Skeletal muscle cell (primary cell): ENCODE data around the gene TNP1.

Experiments
- DNase-seq: peaks from one replicate; pipeline ENCODE4 v3.0.0-alpha.2; 2010; ENCODE audit warnings: low read depth
- H3K4me3 ChIP-seq: 2 replicates; pipeline ENCODE4 v1.5.1; 2011; ENCODE audit warnings: low read depth, mild to moderate bottlenecking, control low read depth, low read length, moderate library complexity

The TNP1 gene

GRCh38 chr2:216878072-216878471 is 18.2 kb upstream of the TNP1 start:
- DNase-seq = no peak
- no peak overlapping the region for H3K4me3 ChIP-seq

- no peak overlapping the region for H3K4me3 ChIP-seq
- no peak for DNase-seq
These were observed 17.2 kb upstream of the TNP1 start for GRCh38 chr2:216877085-216877484.

- no peak for DNase-seq
- H3K4me3 ChIP-seq = no peak overlapping the region
These were observed 16.0 kb upstream of the TNP1 start for GRCh38 chr2:216875862-216876261.

GRCh38 chr2:216873573-216873972 is 13.7 kb upstream of the TNP1 start:
- no peak overlapping the region for H3K4me3 ChIP-seq
- no peak for DNase-seq

DNA sequence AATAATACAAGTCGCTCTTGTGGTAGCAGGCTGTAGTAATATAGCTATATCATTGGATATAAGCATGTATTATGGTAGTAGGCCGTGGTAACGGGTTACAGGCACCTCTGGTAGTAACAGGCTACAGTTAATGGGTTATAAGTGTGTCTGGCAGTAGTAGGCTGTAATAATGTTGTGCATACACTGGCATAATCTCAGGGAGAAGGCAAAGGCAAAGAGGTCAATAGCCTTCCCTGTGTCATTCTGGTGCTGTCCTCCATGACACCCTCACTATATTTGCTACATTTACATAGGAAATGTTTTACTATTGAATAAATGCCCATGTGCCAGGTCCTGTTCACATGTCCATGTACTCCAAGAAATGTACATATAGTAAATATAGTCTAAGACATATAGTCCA is 12.8 kb upstream of the TNP1 start:
- no peak for DNase-seq

DNA sequence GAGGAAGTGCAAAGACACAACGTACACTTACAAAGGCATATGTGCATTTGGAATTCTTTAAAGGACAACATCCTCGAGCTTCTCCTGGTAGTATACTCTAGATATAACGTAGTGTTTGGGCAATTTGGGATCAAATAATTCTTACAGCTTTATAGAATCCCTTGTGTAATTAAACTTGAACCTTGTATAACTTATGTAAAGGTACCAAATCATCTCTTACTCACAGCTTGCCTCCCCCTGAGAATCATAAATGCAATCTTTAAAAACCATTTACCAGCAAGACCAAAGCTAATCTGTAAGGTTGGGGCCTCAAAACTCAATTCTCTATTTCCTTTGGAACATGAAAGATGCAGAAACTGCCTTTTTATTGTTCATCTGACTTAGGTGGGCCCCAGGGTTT is 12.2 kb upstream of the TNP1 start:
- no peak for DNase-seq
- no peak overlapping the region for H3K4me3 ChIP-seq

More for the DNA sequence above, 12.8 kb upstream of the TNP1 start:
- no peak overlapping the region for H3K4me3 ChIP-seq

- DNase-seq = no peak
- H3K4me3 ChIP-seq = no peak overlapping the region
These were observed 11.6 kb upstream of the TNP1 start for GRCh38 chr2:216871333-216871934.

GRCh38 chr2:216870508-216871332 is 10.9 kb upstream of the TNP1 start:
- no peak for DNase-seq
- H3K4me3 ChIP-seq = no peak overlapping the region

DNA sequence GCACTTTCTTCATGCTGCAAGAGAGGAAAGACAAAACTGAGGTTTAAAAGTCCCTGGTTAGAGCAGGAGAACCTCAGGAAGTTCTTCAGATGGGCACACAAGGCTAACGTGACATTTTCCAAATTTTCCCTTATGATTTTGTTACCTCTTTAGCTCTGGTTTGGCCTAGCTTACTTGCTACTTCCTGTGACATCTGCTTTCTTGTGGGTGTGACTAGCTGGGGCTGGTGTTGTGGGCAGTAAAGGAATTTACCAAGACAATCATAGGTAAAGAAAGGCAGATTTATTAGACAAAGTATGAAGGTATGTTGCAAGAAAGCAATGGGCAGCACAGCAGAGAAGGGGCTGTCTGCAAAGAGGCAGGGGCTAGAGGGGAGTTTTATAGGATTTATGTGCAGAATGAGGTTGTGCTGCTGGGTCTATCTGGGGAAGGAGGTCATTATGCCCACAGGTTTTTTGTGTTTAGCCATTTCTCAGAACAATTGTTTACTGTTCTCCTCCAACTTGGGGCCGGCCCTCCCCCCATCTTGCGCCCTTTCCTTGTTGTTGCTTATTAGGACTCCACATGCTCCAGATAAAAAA is 6.7 kb upstream of the TNP1 start:
- no peak overlapping the region for H3K4me3 ChIP-seq

GRCh38 chr2:216865658-216866057 is 5.8 kb upstream of the TNP1 start:
- no peak overlapping the region for H3K4me3 ChIP-seq
- no peak for DNase-seq

More for the DNA sequence above, 6.7 kb upstream of the TNP1 start:
- no peak for DNase-seq

- DNase-seq = no peak
- no peak overlapping the region for H3K4me3 ChIP-seq
These were observed 4.1 kb upstream of the TNP1 start for GRCh38 chr2:216863946-216864345.

GRCh38 chr2:216862628-216863398 is 2.9 kb upstream of the TNP1 start:
- no peak for DNase-seq
- H3K4me3 ChIP-seq = no peak overlapping the region

DNA sequence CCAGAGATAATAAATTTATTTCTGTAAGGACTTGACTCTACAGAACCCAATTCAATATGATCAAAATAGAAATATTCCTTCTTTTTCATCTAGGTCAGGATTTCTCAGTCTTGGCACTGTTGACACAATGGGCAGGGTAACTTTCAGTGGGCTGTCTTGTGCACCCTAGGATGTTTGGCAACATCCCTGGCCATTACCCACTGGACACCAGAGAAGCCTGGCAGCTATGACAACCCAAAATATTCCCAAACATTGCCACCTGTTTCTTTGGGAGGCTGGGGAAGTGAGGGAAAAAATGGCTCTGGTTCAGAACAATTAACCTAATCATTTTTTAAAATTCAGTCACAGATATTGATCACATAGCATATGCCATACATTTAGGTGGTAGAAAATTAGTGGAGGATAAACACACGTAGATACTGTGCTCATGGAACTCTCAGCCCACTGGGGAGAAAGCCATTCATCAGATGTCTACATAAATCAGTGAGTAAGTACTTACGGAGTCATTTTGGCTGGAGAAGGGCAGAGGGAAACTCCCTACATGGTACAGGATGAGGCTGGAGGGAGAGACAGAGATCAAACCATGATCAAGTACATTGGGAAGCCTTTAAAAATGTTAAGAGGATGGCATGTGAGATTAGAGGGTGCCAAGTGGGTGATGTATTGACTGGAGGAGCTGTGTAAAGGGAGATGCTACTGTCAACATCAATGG is 718 bp upstream of the TNP1 start:
- DNase-seq = no peak
- H3K4me3 ChIP-seq = no peak overlapping the region

GRCh38 chr2:216858312-216858711 is 1.6 kb downstream of the TNP1 start:
- no peak for DNase-seq
- H3K4me3 ChIP-seq = no peak overlapping the region

DNA sequence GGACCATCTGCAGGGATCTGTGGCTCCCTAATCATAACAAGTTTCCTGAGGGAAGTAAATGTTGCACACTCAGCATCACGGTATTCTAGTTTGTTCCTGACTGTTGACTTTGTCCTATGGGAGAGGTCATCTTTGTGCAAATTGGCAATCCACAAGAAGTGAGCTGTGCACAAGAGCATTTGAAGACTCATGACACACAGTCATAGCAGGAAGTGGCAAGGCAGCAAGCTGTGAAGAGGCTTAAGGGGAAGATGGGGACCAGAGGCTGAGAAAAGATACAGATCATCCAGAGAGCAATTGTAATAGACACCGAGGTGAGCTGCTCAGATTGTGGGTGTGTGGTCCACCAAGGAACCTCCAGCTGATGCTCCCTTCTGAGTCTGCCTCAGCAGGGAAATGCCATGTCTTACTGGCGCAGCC is 2.7 kb downstream of the TNP1 start:
- no peak for DNase-seq
- H3K4me3 ChIP-seq = no peak overlapping the region

DNA sequence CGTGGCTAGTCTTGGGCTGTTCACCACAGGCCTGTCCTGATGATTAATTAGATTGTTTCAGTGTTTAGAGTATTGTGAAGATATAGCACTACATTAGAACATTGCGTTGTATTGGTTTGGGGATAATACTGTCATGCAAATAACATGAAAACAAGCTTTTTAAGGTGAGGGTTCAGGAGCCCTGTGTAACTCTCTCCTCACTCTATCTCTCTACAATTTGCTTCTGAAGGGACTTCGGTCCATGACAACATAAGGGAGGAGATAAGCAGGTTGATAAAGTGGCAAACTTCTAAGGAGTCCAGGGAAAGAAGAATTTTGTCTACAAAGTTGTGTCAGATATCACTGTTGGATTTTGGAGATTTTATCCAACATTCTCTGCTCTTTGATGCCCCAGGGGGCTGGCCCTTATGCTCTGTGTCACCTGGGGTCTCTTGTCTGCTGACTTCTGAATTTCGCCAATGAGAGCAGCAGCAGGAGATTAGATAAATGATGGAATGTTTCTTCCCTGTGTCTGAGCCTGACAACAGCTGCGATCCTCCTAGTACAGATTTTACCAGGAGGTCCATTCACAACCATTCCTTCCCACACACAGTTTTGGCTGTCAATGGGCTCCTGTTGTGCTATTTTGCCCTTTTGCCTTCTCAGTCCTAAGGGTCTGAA is 3.3 kb downstream of the TNP1 start:
- H3K4me3 ChIP-seq = no peak overlapping the region

DNA sequence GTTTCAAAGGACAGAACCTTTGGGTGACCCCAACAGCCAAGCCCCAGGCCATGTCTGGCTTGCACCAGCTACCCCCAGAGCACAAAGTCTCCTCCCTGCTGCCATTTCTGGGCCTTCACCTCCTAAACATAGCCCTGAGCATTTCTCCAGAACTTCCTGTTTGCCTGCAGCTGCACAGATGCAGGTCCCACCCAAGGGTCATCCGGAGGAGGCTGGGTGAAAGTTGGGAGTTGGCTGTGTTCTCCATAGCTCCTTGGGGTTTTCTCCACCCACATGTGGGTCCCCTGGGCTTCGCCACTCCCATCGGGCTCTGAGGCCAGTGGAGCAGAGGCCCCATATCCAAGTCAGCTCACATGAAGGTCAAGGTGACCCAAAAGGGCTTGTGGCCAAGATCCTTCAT is 4.3 kb downstream of the TNP1 start:
- DNase-seq = no peak
- no peak overlapping the region for H3K4me3 ChIP-seq

More for the DNA sequence above, 3.3 kb downstream of the TNP1 start:
- no peak for DNase-seq

DNA sequence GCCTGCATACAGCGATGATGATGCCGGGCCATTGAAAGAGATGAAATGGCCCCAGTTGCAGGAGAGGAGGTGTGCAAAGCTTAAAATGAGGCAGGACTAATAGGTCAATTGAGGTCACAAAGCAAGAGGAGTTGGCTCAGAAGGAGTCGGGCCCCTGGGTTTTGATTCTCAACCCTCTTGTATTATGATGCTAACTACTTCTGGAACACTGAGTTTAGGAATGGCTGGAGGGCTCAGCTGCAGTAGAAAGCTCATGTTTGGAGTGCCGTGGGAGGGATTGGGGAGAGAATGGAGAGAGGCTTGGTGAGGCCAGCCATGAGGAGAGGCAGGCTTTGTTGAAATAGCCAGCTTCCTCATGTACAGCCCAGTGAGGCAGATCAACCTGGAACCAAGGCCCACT is 4.8 kb downstream of the TNP1 start:
- DNase-seq = no peak
- no peak overlapping the region for H3K4me3 ChIP-seq

GRCh38 chr2:216851486-216852090 is 8.3 kb downstream of the TNP1 start:
- DNase-seq = no peak
- no peak overlapping the region for H3K4me3 ChIP-seq
